ENCODE results near the gene PRPH.

PRPH gene

GRCh38 chr12:49297695-49298060 lies 2.7 kb downstream of the PRPH start:
- peak overlapping the region; percentile 68 for H3K4me2 ChIP-seq (ENCODE audit: low read depth, low read length, poor library complexity, severe bottlenecking)
- no peaks in the 10 kb centered on the region for H3K9me3 ChIP-seq (ENCODE audit: insufficient read depth, low read length)
- no peak for TF ChIP-seq CTCF (IDR thresholded peaks at IDR 0.05; ENCODE audit: insufficient read depth, low read length, poor library complexity, severe bottlenecking)
- TF ChIP-seq EZH2phosphoT487 (conservative IDR thresholded peaks at IDR 0.05; ENCODE audit: low read length), result no peak
- no peaks in the 10 kb centered on the region for H3K9me2 ChIP-seq (replicated peaks; ENCODE audit: insufficient read depth, low read length)
- H3K36me3 ChIP-seq (ENCODE audit: low read length), result no peaks in the 10 kb centered on the region
- H3K79me2 ChIP-seq (ENCODE audit: insufficient read depth, low read length), result no peaks in the 10 kb centered on the region
- no peak overlapping the region for H3K9ac ChIP-seq (ENCODE audit: low read length)
- no peaks in the 10 kb centered on the region for H3F3A ChIP-seq (ENCODE audit: insufficient read depth)
- no peak overlapping the region for H3K4me3 ChIP-seq (ENCODE audit: insufficient read depth, low read length, poor library complexity, severe bottlenecking)
- no peak overlapping the region for H3K27ac ChIP-seq (ENCODE audit: low read depth, low read length)
- H2AFZ ChIP-seq (ENCODE audit: low read depth, low read length, severe bottlenecking), result no peak overlapping the region
- H3K27me3 ChIP-seq (ENCODE audit: low read length), result no peaks in the 10 kb centered on the region
- H4K20me1 ChIP-seq (ENCODE audit: low read depth, low read length), result no peaks in the 10 kb centered on the region

- TF ChIP-seq CTCF (IDR thresholded peaks at IDR 0.05; ENCODE audit: insufficient read depth, low read length, poor library complexity, severe bottlenecking) (no peak), EZH2phosphoT487 (conservative IDR thresholded peaks at IDR 0.05; ENCODE audit: low read length) (no peak)
- Histone ChIP-seq H4K20me1 (ENCODE audit: low read depth, low read length) (no peaks in the 10 kb centered on the region), H3K27ac (ENCODE audit: low read depth, low read length) (no peak overlapping the region), H3K79me2 (ENCODE audit: insufficient read depth, low read length) (no peaks in the 10 kb centered on the region), H3F3A (ENCODE audit: insufficient read depth) (no peaks in the 10 kb centered on the region), H3K9me3 (ENCODE audit: insufficient read depth, low read length) (no peaks in the 10 kb centered on the region), H3K27me3 (ENCODE audit: low read length) (no peaks in the 10 kb centered on the region), H3K4me3 (ENCODE audit: insufficient read depth, low read length, poor library complexity, severe bottlenecking) (no peak overlapping the region), H3K36me3 (ENCODE audit: low read length) (no peaks in the 10 kb centered on the region), H3K4me2 (ENCODE audit: low read depth, low read length, poor library complexity, severe bottlenecking) (no peak overlapping the region), H3K9ac (ENCODE audit: low read length) (no peak overlapping the region), H3K9me2 (replicated peaks; ENCODE audit: insufficient read depth, low read length) (no peaks in the 10 kb centered on the region), H2AFZ (ENCODE audit: low read depth, low read length, severe bottlenecking) (no peak overlapping the region)
These were observed 3.2 kb downstream of the PRPH start for GRCh38 chr12:49298160-49298559.

- no peaks in the 10 kb centered on the region for H4K20me1 ChIP-seq (ENCODE audit: low read depth, low read length)
- TF ChIP-seq CTCF (IDR thresholded peaks at IDR 0.05; ENCODE audit: insufficient read depth, low read length, poor library complexity, severe bottlenecking) (no peak), EZH2phosphoT487 (conservative IDR thresholded peaks at IDR 0.05; ENCODE audit: low read length) (no peak)
- no peaks in the 10 kb centered on the region for H3F3A ChIP-seq (ENCODE audit: insufficient read depth)
- no peak overlapping the region for H3K27ac ChIP-seq (ENCODE audit: low read depth, low read length)
- no peaks in the 10 kb centered on the region for H3K79me2 ChIP-seq (ENCODE audit: insufficient read depth, low read length)
- H3K9me2 ChIP-seq (replicated peaks; ENCODE audit: insufficient read depth, low read length), result no peaks in the 10 kb centered on the region
- no peak overlapping the region for H3K9ac ChIP-seq (ENCODE audit: low read length)
- H3K4me2 ChIP-seq (ENCODE audit: low read depth, low read length, poor library complexity, severe bottlenecking), result no peak overlapping the region
- H3K36me3 ChIP-seq (ENCODE audit: low read length), result no peaks in the 10 kb centered on the region
- H3K9me3 ChIP-seq (ENCODE audit: insufficient read depth, low read length), result no peaks in the 10 kb centered on the region
- peak overlapping the region; percentile 88 for H2AFZ ChIP-seq (ENCODE audit: low read depth, low read length, severe bottlenecking)
- no peak overlapping the region for H3K4me3 ChIP-seq (ENCODE audit: insufficient read depth, low read length, poor library complexity, severe bottlenecking)
- H3K27me3 ChIP-seq (ENCODE audit: low read length), result no peaks in the 10 kb centered on the region
These were observed 6.8 kb downstream of the PRPH start for GRCh38 chr12:49301760-49302159.

- H3K4me2 ChIP-seq (ENCODE audit: low read depth, low read length, poor library complexity, severe bottlenecking), result no peak overlapping the region
- H3K79me2 ChIP-seq (ENCODE audit: insufficient read depth, low read length), result no peaks in the 10 kb centered on the region
- no peak overlapping the region for H3K4me3 ChIP-seq (ENCODE audit: insufficient read depth, low read length, poor library complexity, severe bottlenecking)
- H2AFZ ChIP-seq (ENCODE audit: low read depth, low read length, severe bottlenecking), result no peak overlapping the region
- no peaks in the 10 kb centered on the region for H4K20me1 ChIP-seq (ENCODE audit: low read depth, low read length)
- no peaks in the 10 kb centered on the region for H3K27me3 ChIP-seq (ENCODE audit: low read length)
- no peak overlapping the region for H3K27ac ChIP-seq (ENCODE audit: low read depth, low read length)
- no peaks in the 10 kb centered on the region for H3K36me3 ChIP-seq (ENCODE audit: low read length)
- H3K9me2 ChIP-seq (replicated peaks; ENCODE audit: insufficient read depth, low read length), result no peaks in the 10 kb centered on the region
- no peaks in the 10 kb centered on the region for H3K9me3 ChIP-seq (ENCODE audit: insufficient read depth, low read length)
- H3K9ac ChIP-seq (ENCODE audit: low read length), result no peak overlapping the region
- no peak for TF ChIP-seq EZH2phosphoT487 (conservative IDR thresholded peaks at IDR 0.05; ENCODE audit: low read length)
- no peak for TF ChIP-seq CTCF (IDR thresholded peaks at IDR 0.05; ENCODE audit: insufficient read depth, low read length, poor library complexity, severe bottlenecking)
- no peaks in the 10 kb centered on the region for H3F3A ChIP-seq (ENCODE audit: insufficient read depth)
These were observed 9.2 kb downstream of the PRPH start for GRCh38 chr12:49304161-49304560.
